GM19328 (cell line): Measurements from ENCODE around the gene AP3B1.
"Not testable (repeated sequence)": the region's sequence is repeated elsewhere in the genome, so short reads cannot be mapped to it uniquely, and the experiment has no call there.

Source experiments
- ATAC-seq: cut with Tn5 transposase; IDR thresholded peaks from one replicate; pipeline ENCODE4 v1.9.1; 2021; ENCODE audit warnings: mild to moderate bottlenecking, moderate library complexity; ENCODE audit not compliant: unreplicated experiment

Gene AP3B1

DNA sequence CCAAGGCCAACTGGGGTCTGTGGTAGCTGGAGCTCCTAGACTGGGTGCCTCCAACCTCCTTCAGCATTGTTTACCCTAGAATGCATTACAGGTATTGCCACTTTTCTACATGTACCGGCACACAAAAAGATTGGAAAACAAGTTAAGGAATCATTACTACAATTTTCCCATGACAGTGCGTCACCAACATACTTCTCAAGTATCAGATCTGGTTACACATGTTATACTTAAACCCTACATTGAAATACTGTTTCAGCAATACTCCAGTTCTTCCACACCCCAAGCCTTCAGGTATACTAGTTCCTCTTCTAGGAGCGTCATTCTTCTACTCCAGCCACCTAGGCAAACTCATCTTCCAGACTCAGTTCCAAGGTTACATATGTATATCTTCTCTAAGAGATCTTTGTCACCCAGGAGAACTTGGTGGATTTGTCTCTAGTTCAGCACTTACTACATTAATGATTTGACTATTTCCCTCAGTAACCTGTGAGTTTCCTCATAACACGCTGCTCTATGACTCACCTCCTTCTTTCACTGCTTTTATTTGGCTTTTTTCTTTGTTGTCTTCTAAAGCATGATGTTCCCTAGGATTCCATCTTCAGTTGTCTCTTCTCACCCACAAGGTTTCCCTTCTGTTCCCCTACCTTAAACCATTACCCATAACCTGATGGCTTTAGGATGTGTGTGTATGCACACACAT is 217.0 kb downstream of the AP3B1 start:
- no peak for ATAC-seq

DNA sequence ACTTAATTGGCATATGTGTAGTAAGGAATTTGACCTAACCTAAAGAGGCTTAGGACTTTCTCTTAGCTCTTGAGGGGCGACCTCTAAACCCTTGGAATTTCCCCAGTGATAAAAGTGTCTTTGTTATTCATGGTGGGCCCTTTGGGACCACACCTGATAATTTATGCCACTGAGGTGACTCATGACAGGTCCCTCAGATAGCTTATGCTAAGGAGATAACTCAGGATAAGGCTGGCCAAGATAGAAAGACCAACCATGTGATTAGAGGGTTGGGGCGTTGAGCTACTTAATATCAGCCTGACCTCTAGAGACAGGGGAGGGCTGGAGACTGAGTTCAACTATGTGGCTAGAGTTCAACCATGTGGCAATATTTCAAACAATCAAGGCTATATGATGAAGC is 218.1 kb downstream of the AP3B1 start:
- no peak for ATAC-seq

DNA sequence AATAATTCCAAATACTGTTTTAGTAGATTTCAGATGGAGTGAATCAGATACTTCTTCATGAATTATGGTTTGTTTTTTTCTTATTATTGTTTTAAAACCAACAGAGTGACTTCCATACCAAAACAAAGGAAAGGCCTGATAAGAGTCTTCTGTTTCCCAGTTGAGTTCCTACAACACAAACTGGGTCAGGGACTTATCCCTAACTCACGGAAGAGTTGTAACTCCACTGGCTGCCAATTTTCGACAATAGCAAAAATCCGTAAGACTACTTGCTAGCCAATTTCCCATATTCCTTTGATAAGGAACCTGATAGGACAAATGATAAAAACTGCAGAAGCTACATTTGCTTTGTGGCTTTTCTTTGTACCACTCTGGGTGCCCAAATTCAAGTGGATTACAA is 219.2 kb downstream of the AP3B1 start:
- ATAC-seq = no peak

- not testable (repeated sequence) for ATAC-seq
Measured at GRCh38 chr5:78070691-78071090, 223.8 kb downstream of the AP3B1 start.

GRCh38 chr5:78067581-78067980 is 226.9 kb downstream of the AP3B1 start:
- not testable (repeated sequence) for ATAC-seq

DNA sequence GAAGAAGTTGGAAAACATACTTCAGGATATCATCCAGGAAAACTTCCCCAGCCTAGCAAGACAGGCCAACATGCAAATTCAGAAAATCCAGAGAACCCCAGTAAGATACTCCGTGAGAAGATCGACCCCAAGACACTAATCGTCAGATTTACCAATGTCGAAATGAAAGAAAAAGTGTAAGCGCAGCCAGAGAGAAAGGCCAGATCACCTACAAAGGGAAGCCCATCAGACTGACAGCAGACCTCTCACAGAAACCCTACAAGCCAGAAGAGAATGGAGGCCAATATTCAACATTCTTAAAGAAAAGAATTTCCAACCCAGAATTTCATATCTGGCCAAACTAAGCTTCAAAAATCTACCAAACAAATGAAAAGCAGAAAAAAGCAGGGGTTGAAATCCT is 227.8 kb downstream of the AP3B1 start:
- not testable (repeated sequence) for ATAC-seq

GRCh38 chr5:78065663-78066062 is 228.8 kb downstream of the AP3B1 start:
- no peak for ATAC-seq

- ATAC-seq = no peak
Measured at GRCh38 chr5:78064941-78065472, 229.5 kb downstream of the AP3B1 start.

DNA sequence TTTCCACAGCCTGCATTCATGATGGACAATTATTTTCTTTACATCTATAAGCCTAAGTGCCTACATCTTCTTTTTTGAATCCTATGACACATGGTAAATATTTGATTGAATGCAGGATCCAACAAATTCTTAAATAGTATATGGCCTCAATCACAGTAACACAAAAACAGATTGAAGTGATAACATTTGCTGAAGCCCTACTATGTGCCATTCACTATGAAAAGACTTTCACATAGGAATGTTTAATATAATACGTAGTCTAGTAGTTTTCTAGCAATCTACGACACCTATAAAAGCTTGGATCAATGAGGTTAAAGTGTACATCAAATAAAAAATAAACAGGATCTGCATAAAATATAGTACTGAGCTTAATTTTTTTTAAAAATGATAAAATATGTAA is 231.0 kb downstream of the AP3B1 start:
- ATAC-seq = no peak

DNA sequence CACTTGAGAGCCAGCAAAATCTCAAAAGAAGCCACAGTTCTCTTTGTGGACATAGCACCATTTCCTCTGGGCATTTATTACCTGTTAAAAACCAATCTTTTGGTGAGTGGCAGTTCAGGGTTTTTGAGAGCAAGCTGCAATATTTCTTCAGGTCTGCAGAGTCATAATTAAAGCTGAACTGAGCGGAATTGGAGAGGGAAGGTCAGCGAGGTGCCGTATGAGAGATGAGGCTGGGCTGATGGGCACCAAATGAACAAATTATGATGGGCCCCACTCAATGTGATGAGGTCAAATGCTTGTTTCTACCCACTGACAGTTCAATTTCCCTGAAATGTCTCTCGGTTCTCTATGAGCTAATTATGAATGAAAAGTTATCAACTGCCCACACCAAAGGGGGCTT is 231.9 kb downstream of the AP3B1 start:
- ATAC-seq = no peak

DNA sequence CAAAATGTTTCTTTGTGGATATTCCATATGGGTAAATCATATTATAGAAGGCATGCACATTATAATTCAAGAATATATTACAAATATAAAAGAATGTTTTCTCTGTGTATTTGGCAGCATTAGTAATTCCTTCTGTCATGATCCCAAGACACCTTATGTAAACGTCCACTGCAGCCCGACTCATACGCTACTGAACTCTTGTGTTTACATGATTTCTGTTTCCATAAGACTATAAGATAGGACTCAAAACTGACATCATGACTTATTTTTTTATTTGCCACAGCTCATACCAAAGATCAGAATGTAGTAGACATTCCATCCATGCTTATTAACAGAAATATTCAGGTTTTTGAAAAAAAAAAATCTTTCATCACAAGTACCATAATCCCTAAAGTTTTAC is 234.1 kb downstream of the AP3B1 start:
- no peak for ATAC-seq

- ATAC-seq = no peak
Measured at GRCh38 chr5:78058625-78059024, 235.9 kb downstream of the AP3B1 start.

GRCh38 chr5:78056901-78057514 is 237.5 kb downstream of the AP3B1 start:
- ATAC-seq = no peak

GRCh38 chr5:78056053-78056452 is 238.4 kb downstream of the AP3B1 start:
- no peak for ATAC-seq

- ATAC-seq = no peak
Measured at GRCh38 chr5:78050888-78051287, 243.6 kb downstream of the AP3B1 start.

- ATAC-seq = not testable (repeated sequence)
Measured at GRCh38 chr5:78046823-78047222, 247.7 kb downstream of the AP3B1 start.

GRCh38 chr5:78046006-78046405 is 248.5 kb downstream of the AP3B1 start:
- ATAC-seq = no peak

DNA sequence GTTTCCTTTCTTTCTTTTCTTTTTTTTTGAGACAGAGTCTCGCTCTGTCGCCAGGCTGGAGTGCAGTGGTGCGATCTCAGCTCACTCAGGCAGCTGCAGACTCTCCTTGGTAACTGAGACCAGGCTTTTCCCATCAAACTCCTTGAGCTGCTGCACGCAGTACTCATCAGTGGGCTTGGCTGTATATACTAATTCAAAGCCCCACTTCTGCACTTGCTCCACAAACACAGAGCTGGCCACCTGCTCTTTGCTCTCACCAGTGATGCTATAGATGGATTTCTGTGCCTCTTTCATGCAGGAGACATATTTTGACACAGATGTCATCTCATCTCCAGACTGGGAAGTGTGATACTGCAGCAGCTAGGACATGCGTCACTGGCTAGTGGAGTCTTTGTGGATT is 252.7 kb downstream of the AP3B1 start:
- ATAC-seq = no peak

- ATAC-seq = no peak
Measured at GRCh38 chr5:78025540-78025939, 269.0 kb downstream of the AP3B1 start.

GRCh38 chr5:78019744-78020143 is 274.8 kb downstream of the AP3B1 start:
- no peak for ATAC-seq

- ATAC-seq = no peak
Measured at GRCh38 chr5:78016863-78017529, 277.5 kb downstream of the AP3B1 start.

- ATAC-seq = no peak
Measured at GRCh38 chr5:78009937-78010527, 284.5 kb downstream of the AP3B1 start.
